H54 (cell line): ENCODE results near the gene ZNF433.
"Not testable (repeated sequence)": the region's sequence is repeated elsewhere in the genome, so short reads cannot be mapped to it uniquely, and the experiment has no call there.

Source experiments
- DNase-seq: peaks from one replicate; pipeline ENCODE4 v3.0.0; 2011; ENCODE audit warnings: low spot score, mixed read lengths; ENCODE audit not compliant: insufficient read length
- FAIRE-seq: peaks from 3 replicates; lab custom pipeline; 2011; peaks lifted over from hg19 to GRCh38; lab: Jason Lieb, UNC
- POLR2A ChIP-seq: IDR thresholded peaks from 2 replicates; pipeline ENCODE4 v1.6.1; 2011; ENCODE audit warnings: low read depth, mild to moderate bottlenecking, low read length

The ZNF433 gene

DNA sequence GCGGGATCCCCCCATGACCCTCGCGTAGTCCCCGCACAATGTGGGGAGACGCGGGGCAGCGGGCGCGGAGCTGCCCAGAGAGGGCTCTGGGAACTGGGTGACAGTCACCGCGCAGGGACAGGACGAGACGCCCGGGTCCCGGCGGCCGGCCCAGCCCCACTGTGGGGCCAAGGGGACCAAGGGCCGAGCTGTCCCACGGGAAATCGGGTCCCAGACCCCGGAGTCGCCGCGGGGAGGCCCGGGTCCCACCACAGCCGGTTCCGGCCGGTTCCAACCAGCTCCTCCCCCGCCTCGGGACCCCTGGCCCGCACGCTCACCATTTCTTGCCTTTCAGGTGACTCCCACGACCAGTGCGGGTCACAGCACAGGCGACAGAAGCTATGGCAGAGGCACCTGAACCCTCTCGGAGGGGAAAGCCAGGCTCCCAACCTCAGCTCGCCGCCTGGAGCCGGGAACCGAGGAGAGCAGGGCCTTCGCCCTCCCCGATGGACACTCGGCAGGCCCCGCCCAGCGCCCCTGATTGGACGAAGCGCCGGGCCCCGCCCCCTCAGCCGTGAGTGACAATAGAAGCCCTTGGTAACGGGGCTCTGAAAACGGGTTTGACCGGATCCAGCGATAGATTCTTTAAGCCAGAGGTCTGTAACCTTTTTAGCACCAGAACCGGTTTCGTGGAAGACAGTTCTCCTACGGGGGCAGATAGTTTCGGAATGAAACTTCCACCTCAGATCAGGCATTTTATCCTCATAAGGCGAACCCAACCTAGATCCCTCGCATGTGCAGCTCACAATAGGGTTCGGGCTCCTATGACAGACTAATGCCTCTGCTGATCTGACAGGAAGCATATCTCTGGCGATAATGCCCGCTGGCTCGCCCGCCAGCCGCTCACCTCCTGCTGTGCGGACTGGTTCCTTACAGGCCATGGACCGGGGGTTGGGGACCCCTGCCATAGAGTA, at the start of gene ZNF433:
TSS of gene ZNF433 (minus strand) at position 460 of the 953 bp plus-strand sequence. CDS start at position 320, 140 bp downstream.
- no peak for FAIRE-seq
- TF ChIP-seq POLR2A, result peak; percentile 87
- DNase-seq, result peak; percentile 89

DNA sequence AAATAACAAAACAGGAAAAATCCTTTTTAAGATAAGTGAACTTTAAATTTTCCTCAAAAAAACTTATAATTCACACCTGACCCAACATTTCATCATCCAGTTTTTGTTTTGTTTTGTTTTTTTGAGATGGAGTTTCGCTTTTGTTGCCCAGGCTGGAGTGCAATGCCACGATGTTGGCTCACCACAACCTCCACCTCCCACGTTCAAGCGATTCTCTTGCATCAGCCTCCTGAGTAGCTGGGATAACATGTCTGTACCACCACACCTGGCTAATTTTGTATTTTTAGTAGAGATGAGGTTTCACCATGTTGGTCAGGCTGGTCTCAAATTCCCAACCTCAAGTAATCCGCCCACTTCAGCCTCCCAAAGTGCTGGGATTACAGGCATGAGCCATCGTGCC, 47.9 kb upstream of the ZNF433 start:
- DNase-seq, FAIRE-seq: not testable (repeated sequence)

DNA sequence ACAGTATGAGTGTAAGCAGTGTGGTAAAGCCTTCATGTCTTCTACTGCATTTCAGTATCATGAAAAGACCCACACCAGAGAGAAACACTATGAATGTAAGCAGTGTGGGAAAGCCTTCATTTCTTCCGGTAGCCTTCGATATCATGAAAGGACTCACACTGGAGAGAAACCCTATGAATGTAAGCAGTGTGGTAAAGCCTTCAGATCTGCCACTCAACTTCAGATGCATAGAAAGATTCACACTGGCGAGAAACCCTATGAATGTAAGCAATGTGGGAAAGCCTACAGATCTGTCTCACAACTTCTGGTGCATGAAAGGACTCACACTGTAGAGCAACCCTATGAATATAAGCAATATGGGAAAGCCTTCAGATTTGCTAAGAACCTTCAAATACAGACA, 41.9 kb upstream of the ZNF433 start:
- TF ChIP-seq POLR2A, result no peak
- no peak for DNase-seq
- no peak for FAIRE-seq

DNA sequence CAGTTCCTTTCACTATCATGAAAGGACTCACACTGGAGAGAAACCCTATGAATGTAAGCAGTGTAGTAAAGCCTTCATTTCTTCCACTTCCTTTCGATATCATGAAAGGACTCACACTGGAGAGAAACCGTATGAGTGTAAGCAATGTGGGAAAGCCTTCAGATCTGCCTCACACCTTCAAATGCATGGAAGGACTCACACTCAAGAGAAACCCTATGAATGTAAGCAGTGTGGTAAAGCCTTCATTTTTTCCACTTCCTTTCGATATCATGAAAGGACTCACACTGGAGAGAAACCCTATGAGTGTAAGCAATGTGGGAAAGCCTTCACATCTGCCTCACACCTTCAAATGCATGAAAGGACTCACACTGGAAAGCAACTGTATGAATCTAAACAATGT, 40.9 kb upstream of the ZNF433 start:
- DNase-seq, result not testable (repeated sequence)
- peak; percentile 38 for FAIRE-seq

GRCh38 chr19:12075538-12076139, 40.2 kb upstream of the ZNF433 start:
- no peak for FAIRE-seq
- TF ChIP-seq POLR2A, result no peak
- no peak for DNase-seq

DNA sequence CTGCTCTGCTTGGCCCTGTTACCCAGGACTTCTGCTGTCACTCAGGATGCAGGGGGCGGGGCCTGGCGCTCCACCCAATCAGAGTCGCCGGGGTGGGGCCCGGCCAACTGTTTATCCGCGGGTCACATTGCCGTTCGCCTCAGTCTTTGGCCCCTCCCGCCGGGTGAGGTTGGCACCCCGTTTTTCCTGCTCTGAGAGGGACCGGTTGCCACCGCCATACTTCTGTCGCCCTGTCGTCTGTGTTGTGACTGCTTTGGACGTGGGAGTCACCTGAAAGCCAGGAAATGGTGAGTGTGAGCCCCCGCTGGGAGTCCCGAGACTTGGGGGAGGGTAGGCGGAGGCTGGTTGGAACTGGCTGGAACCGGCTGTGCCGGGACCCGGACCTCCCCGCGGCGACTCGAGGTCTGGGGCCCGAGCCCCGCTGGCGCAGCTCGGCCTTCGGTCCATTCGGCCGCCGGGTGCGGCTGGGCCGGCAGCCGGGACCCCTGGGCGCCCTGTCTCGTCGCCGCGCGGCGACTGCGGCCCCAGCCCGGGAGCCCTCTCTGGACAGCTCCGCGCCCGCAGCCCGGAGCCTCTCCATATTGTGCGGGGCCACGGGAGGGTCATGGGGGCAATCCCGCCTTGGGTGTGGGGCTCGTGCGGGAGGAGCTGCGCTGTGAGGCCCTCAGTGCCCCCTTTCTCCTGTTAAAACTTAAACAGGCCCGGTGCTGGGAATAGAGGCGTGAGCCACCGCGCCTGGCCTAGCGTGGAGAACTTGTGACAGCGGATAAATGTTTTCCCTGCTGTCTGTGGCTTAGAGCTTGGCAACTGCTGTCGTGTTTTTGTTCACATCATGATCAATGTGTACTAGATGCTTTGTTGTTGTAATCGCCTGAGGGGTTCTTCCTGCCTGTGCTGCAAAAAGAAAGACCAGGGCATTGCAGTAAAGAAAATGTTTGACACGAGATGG, 29.4 kb upstream of the ZNF433 start, which contains the start of gene ZNF844:
TSS of gene ZNF844 (plus strand) at position 142 of the 949 bp plus-strand sequence. CDS start at position 285, 143 bp downstream.
- peak; percentile 26; the same call in 1 of the 2 replicates for TF ChIP-seq POLR2A
- DNase-seq (peak; percentile 65), FAIRE-seq (no peak)

- no peak for TF ChIP-seq POLR2A
- FAIRE-seq (no peak), DNase-seq (no peak)
Measured at GRCh38 chr19:12055784-12056183, 20.3 kb upstream of the ZNF433 start.

GRCh38 chr19:12052497-12053169, 17.2 kb upstream of the ZNF433 start, which contains the start of gene ZNF878:
ZNF878 (minus strand) TSS chr19:12052961; CDS start chr19:12052801, 160 bp downstream.
- TF ChIP-seq POLR2A, result peak; percentile 96
- FAIRE-seq (peak; percentile 89), DNase-seq (peak; percentile 88)

- FAIRE-seq, result peak; percentile 71
- no peak for TF ChIP-seq POLR2A
- no peak for DNase-seq
Measured at GRCh38 chr19:12052091-12052496, 16.6 kb upstream of the ZNF433 start.

GRCh38 chr19:12047868-12048267, 12.4 kb upstream of the ZNF433 start:
- TF ChIP-seq POLR2A, result no peak
- FAIRE-seq, result no peak
- DNase-seq, result no peak

- DNase-seq (no peak), FAIRE-seq (no peak)
- TF ChIP-seq POLR2A, result no peak
Measured at GRCh38 chr19:12043752-12044422, 8.4 kb upstream of the ZNF433 start.

DNA sequence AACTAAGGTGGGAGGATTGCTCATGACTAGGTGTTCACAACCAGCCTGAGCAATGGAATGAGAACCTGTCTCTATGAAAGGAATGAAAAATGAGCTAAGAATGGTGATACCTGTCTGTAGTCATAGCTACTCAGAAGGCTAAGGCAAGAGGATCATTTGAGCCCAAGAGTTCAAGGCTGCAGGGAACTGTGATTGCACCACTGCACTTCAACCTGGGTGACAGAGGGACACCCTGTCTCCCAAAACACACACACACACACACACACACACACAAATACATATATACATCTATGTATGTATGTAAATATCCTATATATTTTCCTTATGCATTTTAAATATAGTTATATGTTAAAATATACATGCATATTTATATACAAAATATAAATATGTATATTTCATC, 7.4 kb upstream of the ZNF433 start:
- DNase-seq (no peak), FAIRE-seq (no peak)
- no peak for TF ChIP-seq POLR2A
